DMS153 treated with DMSO at 0.1 percent for 48 hours (cell line): ENCODE data around the gene DGKQ.
"Not testable (repeated sequence)": the region's sequence is repeated elsewhere in the genome, so short reads cannot be mapped to it uniquely, and the experiment has no call there.

Experiments used
- DNase-seq: peaks from one replicate; lab custom pipeline; 2025; ENCODE audit not compliant: unreplicated experiment; lab: John Stamatoyannopoulos, UW

The DGKQ gene

DNA sequence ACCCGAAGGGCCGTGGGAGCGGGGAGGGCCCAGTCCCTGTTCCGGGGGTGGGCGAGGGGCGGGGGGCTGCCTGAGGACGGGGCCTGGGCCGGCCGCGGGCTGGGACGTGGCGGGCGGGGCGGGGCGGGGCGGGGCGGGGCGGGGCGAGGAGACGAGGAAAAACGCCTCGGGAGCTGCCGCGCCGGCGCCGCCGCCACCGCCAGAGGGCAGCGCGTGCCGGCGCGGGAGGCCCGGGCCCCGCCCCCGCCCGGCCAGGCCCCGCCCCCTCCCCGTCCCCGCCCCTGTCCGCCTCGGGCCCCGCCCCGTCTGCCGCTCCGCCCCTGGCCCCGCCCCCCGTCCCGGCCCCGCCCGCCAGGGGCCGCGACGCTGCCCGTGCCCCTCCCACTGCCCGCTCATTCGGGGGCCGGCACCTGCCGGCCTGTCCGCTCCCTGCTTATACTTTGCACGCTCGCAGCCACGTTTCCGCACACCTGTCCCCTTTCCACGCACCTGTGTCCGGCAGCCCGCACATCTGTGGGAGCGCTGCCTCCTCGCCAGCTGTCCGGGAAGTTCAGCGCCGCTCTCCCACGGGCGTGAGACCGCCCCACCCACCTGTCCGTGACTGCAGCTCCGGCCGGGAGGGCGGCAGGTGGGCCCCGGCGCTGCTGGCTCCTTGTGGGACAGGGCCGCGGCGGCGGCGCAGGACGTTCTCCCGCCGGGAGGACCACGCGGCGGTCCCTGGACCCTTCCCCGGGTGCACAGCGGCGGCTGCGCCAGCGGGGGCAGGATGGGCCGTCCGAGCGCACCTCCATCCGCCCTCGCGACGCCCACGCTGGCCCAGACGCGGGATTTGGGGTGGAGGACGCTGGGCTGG, 36.4 kb upstream of the DGKQ start:
- DNase-seq = no peak

DNA sequence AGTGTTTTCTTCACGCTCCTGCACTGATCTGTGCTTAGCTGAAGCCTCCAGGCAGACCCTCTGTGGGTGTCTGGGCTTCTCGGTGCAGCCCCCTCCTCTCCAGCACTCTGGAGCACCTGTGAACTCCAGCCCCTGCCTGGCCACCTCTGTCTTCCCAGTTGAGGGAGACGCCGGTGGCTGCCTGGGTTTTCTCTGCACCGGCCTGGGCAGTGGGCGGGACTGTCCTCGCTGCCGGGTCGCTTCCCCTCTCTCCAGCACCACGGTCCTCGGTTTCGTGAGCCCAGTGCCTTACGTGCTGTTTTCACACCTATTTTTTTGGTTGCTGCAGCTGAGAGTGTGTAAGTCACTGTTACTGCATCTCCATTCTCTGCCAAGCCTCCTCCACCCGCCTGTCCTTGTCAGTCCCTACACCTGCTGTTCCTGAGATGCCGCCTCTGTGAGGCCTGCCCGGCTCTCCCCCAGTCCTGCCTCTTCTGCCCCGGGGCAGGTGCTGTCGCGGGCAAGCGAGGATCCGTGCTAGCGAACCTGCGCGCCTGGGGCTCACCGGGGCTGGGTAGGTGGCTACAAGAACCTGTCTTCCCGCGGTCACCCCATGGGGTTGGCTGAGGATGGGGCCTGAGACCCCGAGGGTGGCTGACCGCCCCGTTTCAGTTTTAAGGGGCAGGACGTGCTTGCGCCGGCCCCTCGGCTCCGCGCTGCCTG, 35.6 kb upstream of the DGKQ start:
- DNase-seq = no peak

DNA sequence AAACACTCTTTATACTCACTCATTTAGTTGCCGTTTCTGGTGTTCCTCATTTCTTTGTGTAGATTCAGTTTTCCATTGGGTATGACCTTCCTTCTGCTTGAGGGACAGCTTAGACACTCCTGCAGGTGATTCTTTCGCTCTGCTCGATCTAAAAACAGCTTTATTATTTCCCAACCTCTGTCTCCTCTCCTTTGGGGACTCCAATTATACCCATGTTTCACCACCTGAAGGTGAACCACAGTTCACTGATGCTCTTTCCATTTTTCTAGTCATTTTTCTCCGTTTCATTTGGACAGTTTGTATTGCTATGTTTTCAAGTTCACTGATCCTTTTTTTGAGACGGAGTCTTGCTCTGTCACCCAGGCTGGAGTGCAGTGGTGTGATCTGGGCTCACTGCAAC, 33.5 kb upstream of the DGKQ start:
- DNase-seq = no peak

DNA sequence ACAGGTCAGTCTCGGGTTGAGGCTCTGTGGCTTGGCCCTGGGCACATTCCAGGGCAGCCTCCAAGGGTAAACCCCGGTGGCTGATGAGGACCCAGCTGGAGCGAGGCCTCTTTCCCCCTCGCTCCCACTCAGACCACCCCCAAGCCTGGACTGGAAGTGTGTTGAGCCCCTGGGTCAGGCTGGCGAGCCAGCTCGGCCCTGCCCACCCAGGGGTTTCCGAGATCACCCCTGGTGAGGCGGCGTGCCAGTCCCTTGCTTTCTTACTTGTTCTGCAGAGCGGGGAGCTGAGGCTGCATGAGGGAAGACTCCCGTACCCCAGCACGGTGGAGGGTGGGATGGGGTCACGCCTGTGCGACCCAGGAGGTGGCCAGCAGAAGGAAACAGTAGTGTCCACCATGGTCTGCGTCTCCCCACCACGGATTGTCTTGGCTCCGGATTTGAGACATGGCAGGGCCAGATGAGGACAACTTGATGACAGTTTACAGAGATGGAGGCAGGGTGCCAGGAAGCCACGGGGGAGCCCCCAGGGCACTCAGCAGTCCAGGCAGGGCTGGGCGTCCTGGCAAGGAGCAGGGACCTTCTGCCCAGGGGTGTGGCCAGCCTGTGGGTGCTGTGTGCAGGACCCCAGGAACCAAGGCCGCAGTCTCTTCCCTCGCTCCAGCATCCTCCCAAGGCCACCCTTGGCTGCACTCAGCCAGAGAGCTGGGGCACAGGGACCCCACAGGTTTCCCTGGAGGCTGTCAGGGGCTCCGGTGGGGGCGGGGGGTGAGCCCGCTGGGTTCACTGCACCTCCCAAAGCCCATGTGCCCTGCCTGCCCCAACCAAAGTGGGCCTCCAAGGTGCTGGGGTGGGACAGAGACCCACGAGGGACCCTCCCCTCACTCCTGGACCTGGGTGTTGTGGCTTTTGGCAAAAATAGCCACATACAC, 31.5 kb upstream of the DGKQ start:
- no peak for DNase-seq

DNA sequence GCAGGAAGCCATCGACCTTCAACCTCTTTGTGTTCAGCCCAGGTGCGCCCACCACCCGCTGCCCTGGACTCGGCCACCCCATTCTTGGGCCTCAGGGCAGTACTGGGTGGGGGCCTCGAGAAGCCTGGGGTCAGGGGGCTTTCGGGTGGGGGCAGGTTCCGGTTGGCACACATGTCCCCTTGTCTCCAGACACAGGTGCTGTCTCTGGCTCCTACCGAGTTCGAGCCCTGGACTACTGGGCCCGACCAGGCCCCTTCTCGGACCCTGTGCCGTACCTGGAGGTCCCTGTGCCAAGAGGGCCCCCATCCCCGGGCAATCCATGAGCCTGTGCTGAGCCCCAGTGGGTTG, 30.7 kb upstream of the DGKQ start:
- no peak for DNase-seq

DNA sequence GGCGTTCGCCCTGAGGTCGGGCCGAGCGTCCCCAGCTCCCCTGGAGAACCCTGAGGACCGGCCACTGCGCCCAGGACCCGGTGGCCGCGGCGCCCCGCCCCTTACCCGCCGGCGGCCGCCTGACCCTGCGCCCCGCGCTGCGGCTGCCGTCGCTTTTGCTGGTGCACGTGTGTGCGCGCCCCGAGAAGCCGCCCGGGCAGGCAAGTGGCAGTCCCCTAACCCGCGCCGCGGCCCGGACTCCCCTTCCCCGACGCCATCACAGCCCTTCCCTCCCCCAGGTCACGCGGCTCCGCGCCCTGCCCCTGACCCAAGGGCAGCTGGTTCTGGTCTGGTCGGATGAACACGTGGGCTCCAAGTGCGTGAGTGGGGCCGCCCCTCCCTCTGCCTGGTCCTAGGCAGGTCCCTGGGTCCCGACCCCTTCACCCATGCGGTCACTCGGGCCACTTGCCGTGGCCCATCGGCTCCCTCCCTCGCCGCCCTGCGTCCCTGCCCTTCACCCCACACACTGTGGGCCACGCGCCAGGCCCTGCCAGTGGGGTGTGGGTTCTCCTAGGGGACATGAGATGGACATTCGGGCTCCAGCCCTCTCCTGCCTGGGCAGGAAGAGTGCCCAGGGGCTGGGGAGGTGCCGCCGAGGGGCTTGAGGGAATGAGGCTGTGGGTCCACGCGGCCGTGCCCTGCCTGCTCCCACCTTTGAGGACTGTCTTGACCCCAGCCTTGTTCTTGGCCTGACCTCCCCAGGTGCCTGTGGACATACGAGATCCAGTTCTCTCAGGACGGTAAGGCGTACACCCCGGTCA, 30.1 kb upstream of the DGKQ start:
- no peak for DNase-seq

DNA sequence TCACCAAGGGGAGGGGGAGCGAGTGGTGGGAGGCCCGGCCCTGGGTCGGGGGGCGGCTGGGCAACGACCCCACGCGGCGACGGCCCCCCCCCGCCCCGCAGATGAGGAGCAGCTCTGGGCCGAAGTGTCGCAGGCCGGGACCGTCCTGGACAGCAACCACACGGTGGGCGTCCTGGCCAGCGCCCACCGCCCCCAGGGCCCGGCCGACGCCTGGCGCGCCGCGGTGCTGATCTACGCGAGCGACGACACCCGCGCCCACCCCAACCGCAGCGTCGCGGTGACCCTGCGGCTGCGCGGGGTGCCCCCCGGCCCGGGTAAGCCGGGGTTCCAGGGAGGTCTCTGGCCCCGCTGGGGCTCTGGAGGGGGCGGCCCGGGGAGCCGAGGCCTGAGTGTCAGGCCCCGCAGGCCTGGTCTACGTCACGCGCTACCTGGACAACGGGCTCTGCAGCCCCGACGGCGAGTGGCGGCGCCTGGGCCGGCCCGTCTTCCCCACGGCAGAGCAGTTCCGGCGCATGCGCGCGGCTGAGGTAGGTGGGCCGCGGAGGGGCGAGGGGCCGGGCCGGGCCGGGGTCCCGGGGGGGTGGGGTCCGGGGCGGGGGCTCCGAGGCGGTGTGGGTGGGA, 29.4 kb upstream of the DGKQ start:
- no peak for DNase-seq

DNA sequence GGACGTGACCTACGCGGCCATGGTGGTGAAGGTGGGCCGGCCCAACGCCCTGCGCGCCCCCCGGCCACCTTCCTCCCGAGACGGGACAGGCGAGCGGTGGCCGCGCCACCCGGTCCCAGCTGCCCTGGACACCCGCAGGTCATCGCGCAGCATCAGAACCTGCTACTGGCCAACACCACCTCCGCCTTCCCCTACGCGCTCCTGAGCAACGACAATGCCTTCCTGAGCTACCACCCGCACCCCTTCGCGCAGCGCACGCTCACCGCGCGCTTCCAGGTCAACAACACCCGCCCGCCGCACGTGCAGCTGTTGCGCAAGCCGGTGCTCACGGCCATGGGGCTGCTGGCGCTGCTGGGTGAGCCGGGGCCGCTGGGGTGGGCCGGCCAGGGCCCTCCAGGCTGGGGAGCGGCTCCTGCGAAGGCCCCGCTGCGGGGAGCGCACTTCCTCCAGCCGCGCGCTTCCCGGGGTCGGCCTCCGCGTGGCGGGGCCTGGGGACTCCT, 28.8 kb upstream of the DGKQ start:
- DNase-seq = no peak

DNA sequence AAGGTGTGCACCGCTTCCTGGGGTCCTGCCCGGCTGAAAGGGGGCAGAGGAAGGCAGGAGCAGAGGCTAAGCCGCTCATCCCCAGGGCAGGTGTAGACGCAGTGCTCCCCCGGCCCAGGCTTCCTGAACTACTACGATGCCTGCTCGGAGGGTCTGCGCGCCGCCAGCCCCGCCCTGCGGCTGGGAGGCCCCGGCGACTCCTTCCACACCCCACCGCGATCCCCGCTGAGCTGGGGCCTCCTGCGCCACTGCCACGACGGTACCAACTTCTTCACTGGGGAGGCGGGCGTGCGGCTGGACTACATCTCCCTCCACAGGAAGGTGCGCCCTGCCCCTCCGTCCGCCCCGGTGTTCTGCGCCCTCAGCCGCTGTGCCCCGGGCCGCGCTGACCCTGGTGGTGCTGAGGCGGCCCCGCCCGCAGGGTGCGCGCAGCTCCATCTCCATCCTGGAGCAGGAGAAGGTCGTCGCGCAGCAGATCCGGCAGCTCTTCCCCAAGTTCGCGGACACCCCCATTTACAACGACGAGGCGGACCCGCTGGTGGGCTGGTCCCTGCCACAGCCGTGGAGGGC, 28.3 kb upstream of the DGKQ start:
- DNase-seq = no peak

DNA sequence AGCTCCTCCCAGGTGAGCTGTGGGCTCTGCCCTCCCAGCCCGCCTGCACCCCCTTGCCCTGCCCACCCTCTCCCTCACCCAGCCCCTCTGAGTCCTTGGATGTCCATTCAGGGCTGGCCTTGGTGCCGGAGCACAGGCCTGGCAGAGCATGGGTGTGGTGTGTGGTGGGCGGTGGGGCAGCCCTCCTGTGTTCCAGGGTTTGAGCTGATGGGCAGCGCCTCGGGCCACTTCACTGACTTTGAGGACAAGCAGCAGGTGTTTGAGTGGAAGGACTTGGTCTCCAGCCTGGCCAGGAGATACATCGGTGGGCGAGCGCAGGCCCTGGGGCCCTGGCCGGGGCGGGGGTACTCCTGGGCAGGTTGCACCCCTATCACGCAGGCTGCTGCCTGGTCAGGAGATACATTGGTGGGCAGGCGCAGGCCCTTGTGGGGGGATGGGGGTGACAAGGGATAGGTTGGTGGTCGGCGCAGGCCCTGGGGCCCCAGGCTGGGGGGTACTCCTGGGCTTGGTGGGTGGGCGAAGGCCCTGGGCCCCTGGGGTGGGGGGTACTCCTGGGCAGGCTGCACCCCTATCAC, 27.4 kb upstream of the DGKQ start:
- DNase-seq = no peak

DNA sequence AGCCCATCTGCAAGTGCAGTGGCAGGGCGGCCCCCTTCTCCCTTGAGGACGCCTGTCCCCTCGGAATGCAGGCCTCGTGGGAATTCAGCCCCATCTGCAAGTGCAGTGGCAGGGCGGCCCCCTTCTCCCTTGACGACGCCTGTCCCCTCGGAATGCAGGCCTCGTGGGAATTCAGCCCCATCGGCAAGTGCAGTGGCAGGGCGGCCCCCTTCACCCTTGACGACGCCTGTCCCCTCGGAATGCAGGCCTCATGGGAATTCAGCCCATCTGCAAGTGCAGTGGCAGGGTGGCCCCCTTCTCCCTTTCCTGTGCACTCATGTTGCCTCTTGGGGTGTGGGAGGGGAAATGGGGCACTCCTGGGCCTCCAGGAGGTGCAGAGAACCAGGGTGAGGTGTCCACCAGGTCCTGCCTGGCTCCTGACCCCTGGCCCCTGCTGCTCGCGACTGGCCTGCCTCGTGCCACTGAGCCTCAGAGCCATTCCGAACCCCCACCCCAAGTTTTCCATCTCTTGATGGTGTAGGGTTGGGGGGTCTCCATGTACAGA, 26.6 kb upstream of the DGKQ start:
- no peak for DNase-seq

DNA sequence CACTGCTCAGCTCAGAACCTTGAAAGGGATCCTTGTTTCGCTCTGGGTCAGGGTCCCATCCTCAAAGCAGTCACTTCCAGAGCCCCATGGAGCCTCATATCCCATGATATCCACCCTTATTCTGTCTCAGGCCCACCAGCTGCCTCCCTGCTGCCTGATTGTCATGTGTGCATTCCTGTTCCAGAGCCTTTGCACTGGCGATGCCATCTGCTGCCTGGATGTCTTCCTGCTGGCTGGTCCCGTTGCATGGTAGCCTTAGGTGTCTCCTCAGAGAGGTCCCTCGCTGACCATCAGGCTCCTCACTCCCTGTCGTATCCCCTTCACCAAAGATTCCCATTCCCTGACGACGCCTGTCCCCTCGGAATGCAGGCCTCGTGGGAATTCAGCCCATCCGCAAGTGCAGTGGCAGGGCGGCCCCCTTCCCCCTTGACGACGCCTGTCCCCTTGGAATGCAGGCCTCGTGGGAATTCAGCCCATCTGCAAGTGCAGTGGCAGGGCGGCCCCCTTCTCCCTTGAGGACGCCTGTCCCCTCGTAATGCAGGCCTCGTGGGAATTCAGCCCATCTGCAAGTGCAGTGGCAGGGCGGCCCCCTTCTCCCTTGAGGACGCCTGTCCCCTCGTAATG, 26.0 kb upstream of the DGKQ start:
- DNase-seq = not testable (repeated sequence)

DNA sequence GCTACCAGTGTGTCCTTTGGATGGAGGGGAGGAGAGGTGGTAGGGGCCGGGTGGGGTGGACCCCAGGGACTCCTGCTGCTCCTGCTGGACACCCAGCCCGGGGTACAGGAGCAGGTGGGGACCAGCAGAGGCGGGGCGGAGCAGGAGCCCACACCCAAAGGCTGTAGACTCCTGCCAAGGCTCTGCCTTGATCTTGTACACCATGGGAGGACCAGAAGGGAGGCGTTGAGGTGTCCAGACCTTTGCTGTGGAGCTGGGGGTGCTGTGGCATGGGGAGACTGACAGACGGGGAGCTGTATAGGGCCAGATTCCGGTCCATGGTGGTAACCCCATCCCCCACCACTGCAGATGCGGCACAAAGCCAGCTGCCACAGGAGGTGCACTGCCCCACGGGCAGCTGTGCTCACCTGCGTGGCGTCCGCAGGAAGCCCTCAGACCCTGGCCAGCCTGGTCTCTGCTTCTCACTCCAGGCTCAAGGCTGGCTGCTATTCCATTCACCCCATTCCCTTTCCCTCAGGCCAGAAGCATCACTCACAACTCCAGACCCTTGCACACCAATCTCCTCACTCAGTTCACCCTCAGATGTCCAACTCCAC, 24.8 kb upstream of the DGKQ start:
- DNase-seq = no peak

DNA sequence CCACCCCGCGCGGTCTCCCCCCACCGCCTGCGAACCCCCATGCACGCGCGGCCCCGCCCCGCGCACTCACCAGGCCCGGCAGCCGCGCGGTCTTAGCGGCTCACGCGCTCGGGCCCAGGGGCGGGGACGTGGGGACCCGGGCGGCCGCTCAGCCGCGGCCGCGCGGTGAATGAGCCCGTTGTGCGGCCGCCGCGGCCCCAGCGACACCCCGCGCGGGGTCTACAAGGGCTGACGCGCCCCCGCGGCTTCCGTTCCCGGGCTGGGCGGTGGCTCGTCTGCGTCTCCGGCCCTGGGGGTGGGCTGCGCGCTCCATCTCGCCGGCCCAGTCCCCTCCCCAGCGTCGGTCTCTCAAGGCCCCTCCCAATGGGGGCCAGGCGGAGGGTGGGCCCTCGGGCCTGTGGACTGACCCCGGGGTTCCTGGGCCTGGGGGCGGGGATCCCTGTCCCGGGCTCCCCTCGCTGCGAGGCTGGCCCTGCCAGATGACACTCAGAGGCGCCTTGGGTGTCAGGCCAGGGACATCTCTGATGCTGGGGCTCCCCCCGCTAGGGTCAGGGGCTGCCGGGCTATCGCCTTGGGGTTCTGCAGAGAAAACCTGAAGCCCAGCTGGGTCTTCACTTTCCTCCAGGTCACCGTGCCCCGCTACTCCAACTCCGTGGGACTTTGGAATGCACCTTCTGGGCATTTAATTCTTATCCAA, 24.2 kb upstream of the DGKQ start:
- DNase-seq = no peak

DNA sequence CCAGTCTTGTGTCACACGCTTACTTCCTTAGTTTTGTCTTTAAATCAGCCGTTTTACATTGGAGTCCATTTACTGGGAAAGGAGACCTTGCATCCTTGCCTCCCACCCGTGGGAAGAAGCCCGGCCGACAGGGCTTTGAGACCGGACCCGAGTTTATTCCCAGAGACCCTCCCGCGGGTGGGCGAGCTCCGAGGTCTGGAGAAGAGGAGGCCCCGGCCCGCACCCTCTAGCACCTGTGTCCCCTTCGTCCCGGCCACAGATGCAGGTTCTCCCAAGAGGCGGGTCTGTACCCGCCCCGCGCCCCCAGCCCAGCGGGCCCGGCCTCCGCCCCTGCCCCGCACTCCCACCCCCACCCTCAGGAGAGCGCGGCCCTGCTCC, 23.6 kb upstream of the DGKQ start:
- no peak for DNase-seq

DNA sequence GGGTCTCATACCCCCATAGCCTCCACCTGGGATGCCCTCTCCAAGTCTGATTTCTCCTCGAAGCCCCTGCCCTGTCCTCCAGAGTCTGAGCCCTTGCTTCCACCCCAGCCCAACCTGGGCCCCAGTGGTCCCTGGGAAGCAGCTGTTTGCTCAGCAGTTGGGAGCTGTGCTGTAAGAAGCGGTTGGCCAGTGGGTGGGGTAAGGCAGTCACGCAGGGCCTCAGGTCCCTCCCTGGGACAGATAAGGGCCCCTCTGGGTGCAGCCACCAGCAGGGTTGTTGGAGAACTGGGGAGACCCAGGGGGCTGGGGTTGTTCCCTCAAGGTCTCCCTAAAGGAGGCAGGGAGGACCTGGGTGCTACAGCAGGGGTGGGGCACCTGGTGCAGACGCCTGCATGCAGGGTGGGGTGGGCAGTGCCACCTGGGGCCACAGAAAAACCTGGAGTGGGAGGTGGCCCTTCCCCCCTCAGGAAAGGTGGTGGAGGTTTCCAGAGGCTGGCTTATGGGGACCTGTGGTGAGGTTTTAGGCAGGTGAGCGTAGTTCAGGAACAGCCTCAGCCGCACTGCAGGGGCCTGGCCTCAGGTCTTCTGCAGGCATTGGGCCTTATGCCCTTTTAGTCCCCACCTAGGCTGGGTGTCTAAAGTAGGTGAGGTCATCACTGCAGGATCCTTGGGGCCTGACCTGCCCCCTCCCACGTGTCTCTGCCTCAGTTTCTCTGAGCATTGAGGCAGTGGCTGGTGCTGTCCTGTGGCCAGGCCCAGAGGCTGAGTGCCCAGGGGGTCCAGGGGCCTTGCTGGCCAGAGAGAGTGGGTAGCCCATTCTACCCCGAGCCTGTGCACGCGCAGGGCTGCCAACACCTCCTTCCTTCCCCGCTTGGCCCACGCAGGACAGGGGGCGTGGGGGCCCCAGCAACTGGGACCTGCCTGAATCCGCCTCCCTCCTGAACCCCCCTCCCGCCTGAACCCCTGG, 22.9 kb upstream of the DGKQ start:
- DNase-seq = no peak
